AG09319 (cell line): ENCODE data around the gene ADIPOR2.
"Not testable (repeated sequence)": the region's sequence is repeated elsewhere in the genome, so short reads cannot be mapped to it uniquely, and the experiment has no call there.

ENCODE experiments used
- DNase-seq: peaks from one replicate; pipeline ENCODE4 v3.0.0-alpha.2; 2010; ENCODE audit warnings: low read depth; ENCODE audit errors: extremely low read depth
- TF ChIP-seq, protein P1 (sequence below): IDR thresholded peaks from 2 replicates; pipeline ENCODE4 v1.5.1; 2011; ENCODE audit warnings: low read depth, mild to moderate bottlenecking, inconsistent platforms, low read length, moderate library complexity

Gene ADIPOR2

GRCh38 chr12:1712305-1712704, 21.4 kb downstream of the ADIPOR2 start:
- DNase-seq: not testable (repeated sequence)

DNA sequence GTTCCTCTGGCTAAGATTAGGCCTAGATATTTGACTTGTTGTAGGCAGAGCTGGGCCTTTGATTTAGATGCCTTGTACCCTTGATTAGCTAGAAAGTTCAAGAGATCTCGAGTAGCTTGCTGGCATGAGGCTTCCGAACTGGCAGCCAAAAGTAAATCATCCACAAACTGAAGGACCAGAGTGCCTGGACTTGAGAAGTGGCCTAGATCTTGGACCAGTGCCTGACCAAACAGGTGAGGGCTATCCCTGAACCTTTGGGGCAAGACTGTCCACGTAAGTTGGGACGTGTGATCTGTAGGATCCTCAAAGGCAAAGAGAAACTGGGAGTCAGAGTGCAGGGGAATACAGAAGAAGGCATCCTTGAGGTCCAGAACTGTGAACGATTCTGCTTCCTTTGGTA, 22.0 kb downstream of the ADIPOR2 start:
- not testable (repeated sequence) for DNase-seq

- not testable (repeated sequence) for DNase-seq
Measured at GRCh38 chr12:1713783-1714348, 23.0 kb downstream of the ADIPOR2 start.

DNA sequence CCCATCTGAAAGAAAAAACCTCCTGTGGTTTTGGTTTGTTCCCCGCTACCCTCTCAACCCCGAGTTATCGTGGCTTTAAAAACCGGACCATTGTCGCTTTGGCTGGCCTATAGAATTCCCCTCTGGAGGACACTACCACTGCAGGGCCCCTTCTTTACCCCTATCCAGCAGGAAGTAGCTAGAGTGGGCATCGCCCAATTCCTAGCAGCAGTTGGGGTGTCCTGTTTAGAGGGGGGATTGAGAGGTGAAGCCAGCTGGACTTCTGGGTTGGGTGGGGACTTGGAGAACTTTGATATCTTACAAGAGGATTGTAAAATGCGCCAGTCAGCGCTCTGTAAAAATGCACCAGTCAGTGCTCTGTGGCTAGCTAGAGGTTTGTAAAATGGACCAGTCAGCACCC, 24.6 kb downstream of the ADIPOR2 start:
- not testable (repeated sequence) for DNase-seq

DNA sequence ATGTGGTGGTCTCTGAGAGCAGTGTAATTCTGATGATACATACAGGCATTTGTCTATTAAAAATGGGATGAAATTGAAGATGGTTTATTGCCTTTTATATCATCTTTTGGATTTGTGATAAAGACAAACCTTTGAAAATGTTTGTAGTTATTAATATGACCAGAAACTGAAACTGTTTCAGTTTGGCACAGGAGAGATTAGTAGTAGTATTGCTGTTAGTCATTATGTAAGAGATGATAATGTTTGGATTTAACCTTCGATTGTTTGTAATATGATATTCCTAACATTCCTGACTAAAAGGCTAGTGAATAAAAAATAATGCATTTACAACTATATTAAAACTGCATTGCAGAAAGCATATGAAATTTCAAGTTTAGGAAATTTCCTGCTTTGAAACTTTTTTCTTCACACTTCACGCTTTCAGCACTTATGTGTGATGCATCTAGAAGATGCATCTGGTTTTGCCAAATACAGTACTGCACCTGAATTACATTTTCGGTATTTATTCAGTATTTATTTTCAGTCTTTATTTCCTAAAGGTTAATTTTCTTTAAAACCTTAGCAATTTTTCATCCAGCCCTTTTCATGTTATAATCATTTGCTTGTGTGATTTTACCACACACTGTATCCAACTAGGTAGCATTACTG, 25.5 kb downstream of the ADIPOR2 start:
- DNase-seq: no peak
- TF ChIP-seq, protein P1, sequence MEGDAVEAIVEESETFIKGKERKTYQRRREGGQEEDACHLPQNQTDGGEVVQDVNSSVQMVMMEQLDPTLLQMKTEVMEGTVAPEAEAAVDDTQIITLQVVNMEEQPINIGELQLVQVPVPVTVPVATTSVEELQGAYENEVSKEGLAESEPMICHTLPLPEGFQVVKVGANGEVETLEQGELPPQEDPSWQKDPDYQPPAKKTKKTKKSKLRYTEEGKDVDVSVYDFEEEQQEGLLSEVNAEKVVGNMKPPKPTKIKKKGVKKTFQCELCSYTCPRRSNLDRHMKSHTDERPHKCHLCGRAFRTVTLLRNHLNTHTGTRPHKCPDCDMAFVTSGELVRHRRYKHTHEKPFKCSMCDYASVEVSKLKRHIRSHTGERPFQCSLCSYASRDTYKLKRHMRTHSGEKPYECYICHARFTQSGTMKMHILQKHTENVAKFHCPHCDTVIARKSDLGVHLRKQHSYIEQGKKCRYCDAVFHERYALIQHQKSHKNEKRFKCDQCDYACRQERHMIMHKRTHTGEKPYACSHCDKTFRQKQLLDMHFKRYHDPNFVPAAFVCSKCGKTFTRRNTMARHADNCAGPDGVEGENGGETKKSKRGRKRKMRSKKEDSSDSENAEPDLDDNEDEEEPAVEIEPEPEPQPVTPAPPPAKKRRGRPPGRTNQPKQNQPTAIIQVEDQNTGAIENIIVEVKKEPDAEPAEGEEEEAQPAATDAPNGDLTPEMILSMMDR: no peak

GRCh38 chr12:1716911-1717310, 26.0 kb downstream of the ADIPOR2 start:
- DNase-seq: no peak
- TF ChIP-seq, protein P1: no peak

DNA sequence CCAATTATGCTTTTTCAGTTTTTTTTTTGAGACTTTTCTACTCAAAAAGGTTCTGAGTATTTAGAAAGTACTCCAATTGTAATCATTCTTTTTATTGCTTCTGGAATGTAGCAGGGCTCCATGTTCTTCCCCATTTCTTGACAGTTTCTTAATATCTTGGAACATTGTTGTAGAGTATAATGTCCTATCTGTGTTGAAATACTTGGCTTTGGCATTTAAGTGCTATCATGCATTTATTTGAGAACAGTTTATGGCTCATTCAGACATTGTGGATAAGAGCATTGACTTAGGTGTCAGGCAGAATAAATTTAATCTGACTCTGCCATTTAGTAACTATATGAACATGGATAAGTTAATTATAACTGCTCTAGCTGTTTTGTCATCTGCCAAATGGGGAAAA, 28.3 kb downstream of the ADIPOR2 start:
- TF ChIP-seq, protein P1: no peak
- no peak for DNase-seq

DNA sequence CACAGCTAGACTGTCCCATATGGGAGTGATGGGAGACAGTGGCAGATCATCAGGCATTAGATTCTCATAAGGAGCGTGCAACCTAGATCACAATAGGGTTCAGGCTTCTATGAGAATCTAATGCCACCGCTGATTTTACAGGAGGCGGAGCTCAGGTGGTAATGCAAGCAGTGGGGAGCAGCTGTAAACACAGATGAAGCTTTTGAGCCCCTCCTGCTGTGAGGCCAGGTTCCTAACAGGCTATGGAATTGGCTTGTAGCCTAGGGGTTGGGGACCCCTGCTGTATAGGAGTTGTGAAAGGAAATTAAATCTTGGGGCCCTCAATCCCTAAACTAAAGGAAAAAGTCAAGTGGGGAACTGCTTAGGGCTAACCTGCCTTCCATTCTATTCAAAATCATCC, 29.6 kb downstream of the ADIPOR2 start:
- DNase-seq: no peak
- TF ChIP-seq, protein P1: no peak

- TF ChIP-seq, protein P1: no peak
Measured at GRCh38 chr12:1723721-1724120, 32.9 kb downstream of the ADIPOR2 start.

More at GRCh38 chr12:1723721-1724120, 32.9 kb downstream of the ADIPOR2 start:
- DNase-seq: no peak
